ENCODE data around the gene CNIH2. TPM values are rescaled to one million over a fixed set of nuclear protein-coding genes. Genes with fewer than 3 reads are reported as not detected.

The CNIH2 gene
- total and polyA plus RNA-seq, 2 of the 13 experiments (the other 11 are each of a cell fraction or from before 2014, with no cell fraction given), result 0.60 to 0.69 TPM

DNA sequence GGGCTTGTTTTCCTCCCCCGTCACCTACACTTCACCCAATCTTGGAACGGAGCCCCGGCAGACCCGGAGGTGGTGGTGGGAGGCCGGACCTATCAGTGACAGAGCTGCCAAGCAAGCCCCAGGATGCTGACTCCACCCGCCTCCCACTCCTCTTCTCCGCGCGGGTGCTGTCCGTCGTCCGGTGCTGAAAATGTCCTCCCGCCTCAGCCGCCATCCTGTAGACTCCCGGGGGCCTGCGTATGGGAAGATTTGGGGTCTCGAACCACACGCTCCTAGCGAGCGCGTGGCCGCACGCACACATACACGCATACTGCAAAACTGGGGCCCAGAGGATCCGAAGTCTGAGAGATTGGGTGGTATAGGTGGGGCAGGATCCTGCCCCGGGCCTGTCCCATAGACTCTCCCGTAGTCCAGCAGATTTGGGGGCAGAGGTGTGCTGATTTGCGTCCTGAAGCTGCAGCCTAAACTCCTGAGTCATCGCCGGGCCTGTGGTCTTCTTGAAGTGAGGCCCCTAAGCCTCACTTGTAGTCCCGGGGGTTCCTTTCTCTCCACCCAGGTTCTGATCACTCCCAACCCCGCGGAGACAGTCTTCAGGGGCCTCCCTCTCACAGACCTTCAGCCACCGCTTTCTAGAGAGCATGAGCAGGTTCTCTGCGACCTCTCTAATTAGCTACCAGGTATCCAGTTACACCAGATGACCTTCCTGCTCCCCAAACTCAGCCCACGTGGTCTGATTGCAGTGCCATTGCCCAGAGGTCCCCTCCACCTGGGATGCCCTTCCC lies 11.8 kb downstream of the CNIH2 start (continued):
- TF ChIP-seq, protein P1, sequence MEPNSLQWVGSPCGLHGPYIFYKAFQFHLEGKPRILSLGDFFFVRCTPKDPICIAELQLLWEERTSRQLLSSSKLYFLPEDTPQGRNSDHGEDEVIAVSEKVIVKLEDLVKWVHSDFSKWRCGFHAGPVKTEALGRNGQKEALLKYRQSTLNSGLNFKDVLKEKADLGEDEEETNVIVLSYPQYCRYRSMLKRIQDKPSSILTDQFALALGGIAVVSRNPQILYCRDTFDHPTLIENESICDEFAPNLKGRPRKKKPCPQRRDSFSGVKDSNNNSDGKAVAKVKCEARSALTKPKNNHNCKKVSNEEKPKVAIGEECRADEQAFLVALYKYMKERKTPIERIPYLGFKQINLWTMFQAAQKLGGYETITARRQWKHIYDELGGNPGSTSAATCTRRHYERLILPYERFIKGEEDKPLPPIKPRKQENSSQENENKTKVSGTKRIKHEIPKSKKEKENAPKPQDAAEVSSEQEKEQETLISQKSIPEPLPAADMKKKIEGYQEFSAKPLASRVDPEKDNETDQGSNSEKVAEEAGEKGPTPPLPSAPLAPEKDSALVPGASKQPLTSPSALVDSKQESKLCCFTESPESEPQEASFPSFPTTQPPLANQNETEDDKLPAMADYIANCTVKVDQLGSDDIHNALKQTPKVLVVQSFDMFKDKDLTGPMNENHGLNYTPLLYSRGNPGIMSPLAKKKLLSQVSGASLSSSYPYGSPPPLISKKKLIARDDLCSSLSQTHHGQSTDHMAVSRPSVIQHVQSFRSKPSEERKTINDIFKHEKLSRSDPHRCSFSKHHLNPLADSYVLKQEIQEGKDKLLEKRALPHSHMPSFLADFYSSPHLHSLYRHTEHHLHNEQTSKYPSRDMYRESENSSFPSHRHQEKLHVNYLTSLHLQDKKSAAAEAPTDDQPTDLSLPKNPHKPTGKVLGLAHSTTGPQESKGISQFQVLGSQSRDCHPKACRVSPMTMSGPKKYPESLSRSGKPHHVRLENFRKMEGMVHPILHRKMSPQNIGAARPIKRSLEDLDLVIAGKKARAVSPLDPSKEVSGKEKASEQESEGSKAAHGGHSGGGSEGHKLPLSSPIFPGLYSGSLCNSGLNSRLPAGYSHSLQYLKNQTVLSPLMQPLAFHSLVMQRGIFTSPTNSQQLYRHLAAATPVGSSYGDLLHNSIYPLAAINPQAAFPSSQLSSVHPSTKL (CRISPR knock-in tag; IDR thresholded peaks at IDR 0.05), result peak; percentile 58
- TF ChIP-seq FIP1L1 (IDR thresholded peaks at IDR 0.05; ENCODE audit: borderline replicate concordance, insufficient read depth, low read depth, low read length), result no peak
- no peak for TF ChIP-seq ATM (IDR thresholded peaks at IDR 0.05; ENCODE audit: borderline replicate concordance)
- TF ChIP-seq PAWR (CRISPR knock-in tag; IDR thresholded peaks at IDR 0.05; ENCODE audit: borderline replicate concordance), result no peak
- TF ChIP-seq ZBTB21 (CRISPR knock-in tag; IDR thresholded peaks at IDR 0.05), result no peak
- TF ChIP-seq, protein P2, sequence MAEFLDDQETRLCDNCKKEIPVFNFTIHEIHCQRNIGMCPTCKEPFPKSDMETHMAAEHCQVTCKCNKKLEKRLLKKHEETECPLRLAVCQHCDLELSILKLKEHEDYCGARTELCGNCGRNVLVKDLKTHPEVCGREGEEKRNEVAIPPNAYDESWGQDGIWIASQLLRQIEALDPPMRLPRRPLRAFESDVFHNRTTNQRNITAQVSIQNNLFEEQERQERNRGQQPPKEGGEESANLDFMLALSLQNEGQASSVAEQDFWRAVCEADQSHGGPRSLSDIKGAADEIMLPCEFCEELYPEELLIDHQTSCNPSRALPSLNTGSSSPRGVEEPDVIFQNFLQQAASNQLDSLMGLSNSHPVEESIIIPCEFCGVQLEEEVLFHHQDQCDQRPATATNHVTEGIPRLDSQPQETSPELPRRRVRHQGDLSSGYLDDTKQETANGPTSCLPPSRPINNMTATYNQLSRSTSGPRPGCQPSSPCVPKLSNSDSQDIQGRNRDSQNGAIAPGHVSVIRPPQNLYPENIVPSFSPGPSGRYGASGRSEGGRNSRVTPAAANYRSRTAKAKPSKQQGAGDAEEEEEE (CRISPR knock-in tag; IDR thresholded peaks at IDR 0.05; ENCODE audit: borderline replicate concordance), result peak; percentile 77; the same call in 1 of the 2 replicates
- TF ChIP-seq EZH2 (conservative IDR thresholded peaks at IDR 0.05; ENCODE audit: low read depth, low read length), result no peak
- peak; percentile 72; the same call in 1 of the 2 replicates for TF ChIP-seq ZNF160 (CRISPR knock-in tag; IDR thresholded peaks at IDR 0.05)
- 0 out of 2 replicates have a peak, but pooled peaks have one; percentile 68 for TF ChIP-seq ZFP36L2 (CRISPR knock-in tag; IDR thresholded peaks at IDR 0.05)
- peak; percentile 95 for TF ChIP-seq SIN3A (IDR thresholded peaks at IDR 0.05; ENCODE audit: borderline replicate concordance, low read depth, low read length)
- peak; percentile 77 for TF ChIP-seq XRCC5 (optimal IDR thresholded peaks at IDR 0.05; ENCODE audit: low read length)
- TF ChIP-seq ZNF205 (CRISPR knock-in tag; IDR thresholded peaks at IDR 0.05), result peak; percentile 29; the same call in 1 of the 2 replicates
- TF ChIP-seq, protein P3, sequence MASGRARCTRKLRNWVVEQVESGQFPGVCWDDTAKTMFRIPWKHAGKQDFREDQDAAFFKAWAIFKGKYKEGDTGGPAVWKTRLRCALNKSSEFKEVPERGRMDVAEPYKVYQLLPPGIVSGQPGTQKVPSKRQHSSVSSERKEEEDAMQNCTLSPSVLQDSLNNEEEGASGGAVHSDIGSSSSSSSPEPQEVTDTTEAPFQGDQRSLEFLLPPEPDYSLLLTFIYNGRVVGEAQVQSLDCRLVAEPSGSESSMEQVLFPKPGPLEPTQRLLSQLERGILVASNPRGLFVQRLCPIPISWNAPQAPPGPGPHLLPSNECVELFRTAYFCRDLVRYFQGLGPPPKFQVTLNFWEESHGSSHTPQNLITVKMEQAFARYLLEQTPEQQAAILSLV (CRISPR knock-in tag; IDR thresholded peaks at IDR 0.05; ENCODE audit: borderline replicate concordance), result 0 out of 2 replicates have a peak, but pooled peaks have one; percentile 36
- TF ChIP-seq, protein P4, sequence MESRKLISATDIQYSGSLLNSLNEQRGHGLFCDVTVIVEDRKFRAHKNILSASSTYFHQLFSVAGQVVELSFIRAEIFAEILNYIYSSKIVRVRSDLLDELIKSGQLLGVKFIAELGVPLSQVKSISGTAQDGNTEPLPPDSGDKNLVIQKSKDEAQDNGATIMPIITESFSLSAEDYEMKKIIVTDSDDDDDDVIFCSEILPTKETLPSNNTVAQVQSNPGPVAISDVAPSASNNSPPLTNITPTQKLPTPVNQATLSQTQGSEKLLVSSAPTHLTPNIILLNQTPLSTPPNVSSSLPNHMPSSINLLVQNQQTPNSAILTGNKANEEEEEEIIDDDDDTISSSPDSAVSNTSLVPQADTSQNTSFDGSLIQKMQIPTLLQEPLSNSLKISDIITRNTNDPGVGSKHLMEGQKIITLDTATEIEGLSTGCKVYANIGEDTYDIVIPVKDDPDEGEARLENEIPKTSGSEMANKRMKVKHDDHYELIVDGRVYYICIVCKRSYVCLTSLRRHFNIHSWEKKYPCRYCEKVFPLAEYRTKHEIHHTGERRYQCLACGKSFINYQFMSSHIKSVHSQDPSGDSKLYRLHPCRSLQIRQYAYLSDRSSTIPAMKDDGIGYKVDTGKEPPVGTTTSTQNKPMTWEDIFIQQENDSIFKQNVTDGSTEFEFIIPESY (CRISPR knock-in tag; IDR thresholded peaks at IDR 0.05), result no peak
- no peak for TF ChIP-seq ZFP36L1 (CRISPR knock-in tag; IDR thresholded peaks at IDR 0.05)
- TF ChIP-seq GTF3A (CRISPR knock-in tag; conservative IDR thresholded peaks at IDR 0.05), result no peak
- 0 out of 2 replicates have a peak, but pooled peaks have one; percentile 38 for TF ChIP-seq ZFYVE20 (CRISPR knock-in tag; IDR thresholded peaks at IDR 0.05; ENCODE audit: borderline replicate concordance, low read depth)
- peak; percentile 18; the same call in 1 of the 2 replicates for TF ChIP-seq SPEN (CRISPR knock-in tag; IDR thresholded peaks at IDR 0.05; ENCODE audit: low read depth)

Measured in HepG2 (cell line).